Stomach (tissue), 4 donors: ENCODE data around the gene AGER.

Experiments
- CTCF ChIP-seq, 7 experiments: fragments of 450-650 bp in 4 of 7; fragments of 200-600 bp in 3 of 7; sonication (generic) in 3 of 7; IDR thresholded peaks; one replicate each; pipeline ENCODE4 v1.5.1; 2016 to 2019; ENCODE audit warnings: antibody characterized with exemption in 7 of 7, control low read depth in 2 of 7, mild to moderate bottlenecking in 1 of 7
- POLR2A ChIP-seq, 4 donors: fragments of 450-650 bp; IDR thresholded peaks; one replicate each; pipeline ENCODE4 v1.6.1; 2016; ENCODE audit warnings: antibody characterized with exemption in 4 of 4, control low read depth in 2 of 4, mild to moderate bottlenecking in 1 of 4, moderate library complexity in 1 of 4
- POLR2AphosphoS5 ChIP-seq, 3 donors: sonication (generic); formaldehyde crosslinking; IDR thresholded peaks; one replicate each; pipeline ENCODE4 v1.6.1; 2016; ENCODE audit warnings: antibody characterized with exemption in 3 of 3

- TF ChIP-seq POLR2AphosphoS5 (IDR thresholded peaks at IDR 0.05): no peak
- TF ChIP-seq POLR2A (IDR thresholded peaks at IDR 0.05): no peak
- no peak for TF ChIP-seq CTCF (IDR thresholded peaks at IDR 0.05)
Observed at GRCh38 chr6:32167154-32167760, 16.8 kb downstream of the AGER start.
